ENCODE measurements around the gene PFAS. TPM values are rescaled to one million over a fixed set of nuclear protein-coding genes. Genes with fewer than 3 reads are reported as not detected.

Gene PFAS
- total RNA-seq, 1 experiment from 2014 or later, result 228 TPM

- Mint-ChIP-seq H3K4me1 (peaks cover 27 to 43% of the 10 kb centered on the region in 2 experiments), H3K27ac (no peak overlapping the region), H3K9me3 (no peaks in the 10 kb centered on the region; a peak in 2 of 5 replicates), H3K36me3 (ENCODE audit: insufficient read depth in 1 of 3, low read depth in 3 of 3) (no peaks in the 10 kb centered on the region), H3K27me3 (ENCODE audit: low read depth) (peaks cover 42% of the 10 kb centered on the region), H3K4me3 (peak overlapping the region in 1 of 2 experiments; percentile 9; a peak in 2 of 5 replicates)
- no peaks in the 10 kb centered on the region for H3K79me1 ChIP-seq (ENCODE audit: insufficient read depth, low read depth, low read length, poor library complexity, severe bottlenecking)
- no peak overlapping the region for H3K23ac ChIP-seq (ENCODE audit: insufficient read length, low read depth, low read length)
- H3K9ac ChIP-seq (ENCODE audit: extremely low read depth, insufficient read length, low read length), result no peak overlapping the region
- H3K27ac ChIP-seq (ENCODE audit: insufficient read length, low read depth, low read length), result no peak overlapping the region
- no peak overlapping the region for H4K8ac ChIP-seq (replicated peaks; ENCODE audit: insufficient read length, low read depth, low read length)
- no peak overlapping the region for H2AFZ ChIP-seq (ENCODE audit: low read length)
- no peak overlapping the region for H4K91ac ChIP-seq (ENCODE audit: insufficient read length, low read depth, low read length)
- TF ChIP-seq CTCF (conservative IDR thresholded peaks at IDR 0.05), result no peak
- H3K56ac ChIP-seq (ENCODE audit: insufficient read length, low read depth, low read length), result no peak overlapping the region
- no peak overlapping the region for H2BK5ac ChIP-seq (ENCODE audit: insufficient read length, low read length)
- peaks cover 14% of the 10 kb centered on the region for H3K23me2 ChIP-seq (ENCODE audit: insufficient read length, low read depth, low read length, poor library complexity, severe bottlenecking)
- no peak overlapping the region for H3K4ac ChIP-seq (ENCODE audit: low read depth, low read length)
- no peak overlapping the region for H2AK5ac ChIP-seq (ENCODE audit: insufficient read length, low read length)
- DNase-seq, result no peak
- no peak overlapping the region for H3K4me2 ChIP-seq (ENCODE audit: insufficient read depth, insufficient read length, low read length)
- H3K9me3 ChIP-seq (ENCODE audit: control insufficient read depth, low read depth, low read length), result no peaks in the 10 kb centered on the region
- no peaks in the 10 kb centered on the region for H3K79me2 ChIP-seq (ENCODE audit: insufficient read depth, low read length)
- H2BK20ac ChIP-seq (ENCODE audit: low read depth, low read length, poor library complexity, severe bottlenecking), result no peak overlapping the region
- no peak overlapping the region for H2BK120ac ChIP-seq (ENCODE audit: low read depth, low read length, poor library complexity, severe bottlenecking)
- no CpG with 5 or more reads among the region's 16 CpGs for WGBS (ENCODE audit: extremely low coverage, insufficient read length, low lambda C conversion rate)
- no peaks in the 10 kb centered on the region for H4K20me1 ChIP-seq (ENCODE audit: control insufficient read depth, insufficient read depth, insufficient read length)
- H4K5ac ChIP-seq (ENCODE audit: insufficient read length, low read depth, low read length), result no peak overlapping the region
- no peak overlapping the region for H3T11ph ChIP-seq (ENCODE audit: low read length)
- H3K4me1 ChIP-seq (ENCODE audit: insufficient read depth, low read length), result no peaks in the 10 kb centered on the region
- H2BK12ac ChIP-seq (ENCODE audit: insufficient read length, low read depth, low read length), result no peak overlapping the region
- no peak overlapping the region for H2BK15ac ChIP-seq (ENCODE audit: low read depth, low read length)
- H3K18ac ChIP-seq (ENCODE audit: insufficient read length, low read depth, low read length), result no peak overlapping the region
- no peak overlapping the region for H3K14ac ChIP-seq (ENCODE audit: insufficient read depth, low read length)
- H3K27me3 ChIP-seq (ENCODE audit: insufficient read depth, low read length), result no peaks in the 10 kb centered on the region; the same call in 1 of the 2 replicates
Measured at GRCh38 chr17:8312726-8313600, 63.9 kb downstream of the PFAS start.

Measured in H9 (cell line).